Tibial nerve (tissue), 3 donors: Measurements from ENCODE around the gene DGKI.

ENCODE experiments used
- POLR2A ChIP-seq, 2 donors: fragments of 450-650 bp; IDR thresholded peaks; one replicate each; pipeline ENCODE4 v1.6.1; 2017; ENCODE audit warnings: antibody characterized with exemption in 2 of 2, mild to moderate bottlenecking in 2 of 2, moderate library complexity in 2 of 2
- TF ChIP-seq, protein P1 (sequence below), 5 experiments: fragments of 200-600 bp in 3 of 5; fragments of 450-650 bp in 2 of 5; sonication (generic) in 3 of 5; IDR thresholded peaks; one replicate each; pipeline ENCODE4 v1.5.1; 2016 to 2019; ENCODE audit warnings: antibody characterized with exemption in 5 of 5, mild to moderate bottlenecking in 3 of 5, moderate library complexity in 2 of 5

GRCh38 chr7:137715533-137715932, 131.2 kb downstream of the DGKI start:
- TF ChIP-seq, protein P1, sequence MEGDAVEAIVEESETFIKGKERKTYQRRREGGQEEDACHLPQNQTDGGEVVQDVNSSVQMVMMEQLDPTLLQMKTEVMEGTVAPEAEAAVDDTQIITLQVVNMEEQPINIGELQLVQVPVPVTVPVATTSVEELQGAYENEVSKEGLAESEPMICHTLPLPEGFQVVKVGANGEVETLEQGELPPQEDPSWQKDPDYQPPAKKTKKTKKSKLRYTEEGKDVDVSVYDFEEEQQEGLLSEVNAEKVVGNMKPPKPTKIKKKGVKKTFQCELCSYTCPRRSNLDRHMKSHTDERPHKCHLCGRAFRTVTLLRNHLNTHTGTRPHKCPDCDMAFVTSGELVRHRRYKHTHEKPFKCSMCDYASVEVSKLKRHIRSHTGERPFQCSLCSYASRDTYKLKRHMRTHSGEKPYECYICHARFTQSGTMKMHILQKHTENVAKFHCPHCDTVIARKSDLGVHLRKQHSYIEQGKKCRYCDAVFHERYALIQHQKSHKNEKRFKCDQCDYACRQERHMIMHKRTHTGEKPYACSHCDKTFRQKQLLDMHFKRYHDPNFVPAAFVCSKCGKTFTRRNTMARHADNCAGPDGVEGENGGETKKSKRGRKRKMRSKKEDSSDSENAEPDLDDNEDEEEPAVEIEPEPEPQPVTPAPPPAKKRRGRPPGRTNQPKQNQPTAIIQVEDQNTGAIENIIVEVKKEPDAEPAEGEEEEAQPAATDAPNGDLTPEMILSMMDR (IDR thresholded peaks at IDR 0.05): no peak
- no peak for TF ChIP-seq POLR2A (IDR thresholded peaks at IDR 0.05)
